NCI-H524 treated with DMSO at 0.1 percent for 48 hours (cell line): Measurements from ENCODE around the gene ACYP2.
"Not testable (repeated sequence)": the region's sequence is repeated elsewhere in the genome, so short reads cannot be mapped to it uniquely, and the experiment has no call there.

Experiments used
- DNase-seq: peaks from one replicate; lab custom pipeline; 2025; lab: John Stamatoyannopoulos, UW

Gene ACYP2

GRCh38 chr2:54099370-54099769 lies 16.0 kb upstream of the ACYP2 start:
- no peak for DNase-seq

- DNase-seq, result no peak
These were observed 15.4 kb upstream of the ACYP2 start for GRCh38 chr2:54099829-54100585.

GRCh38 chr2:54100772-54101171 lies 14.6 kb upstream of the ACYP2 start:
- DNase-seq, result no peak

- no peak for DNase-seq
These were observed 11.7 kb upstream of the ACYP2 start for GRCh38 chr2:54103454-54104314.

- DNase-seq, result no peak
These were observed 8.6 kb upstream of the ACYP2 start for GRCh38 chr2:54106631-54107454.

- no peak for DNase-seq
These were observed 8.0 kb upstream of the ACYP2 start for GRCh38 chr2:54107455-54107764.

- DNase-seq, result peak; percentile 51
These were observed 7.4 kb upstream of the ACYP2 start for GRCh38 chr2:54107903-54108615.

- DNase-seq, result no peak
These were observed 5.6 kb upstream of the ACYP2 start for GRCh38 chr2:54109848-54110247.

- not testable (repeated sequence) for DNase-seq
These were observed 936 bp upstream of the ACYP2 start for GRCh38 chr2:54114479-54114878.

- no peak for DNase-seq
These were observed 505 bp upstream of the ACYP2 start for GRCh38 chr2:54114936-54115283.

GRCh38 chr2:54116598-54116997 lies 1.2 kb downstream of the ACYP2 start:
- DNase-seq, result not testable (repeated sequence)

- no peak for DNase-seq
These were observed 5.5 kb downstream of the ACYP2 start for GRCh38 chr2:54120950-54121349.

GRCh38 chr2:54122171-54122935 lies 6.9 kb downstream of the ACYP2 start:
- DNase-seq, result no peak

GRCh38 chr2:54122939-54123338 lies 7.5 kb downstream of the ACYP2 start:
- DNase-seq, result no peak

GRCh38 chr2:54127174-54127573 lies 11.8 kb downstream of the ACYP2 start:
- not testable (repeated sequence) for DNase-seq

- no peak for DNase-seq
These were observed 17.6 kb downstream of the ACYP2 start for GRCh38 chr2:54133056-54133455.

- no peak for DNase-seq
These were observed 23.8 kb downstream of the ACYP2 start for GRCh38 chr2:54139210-54139609.

- DNase-seq, result no peak
These were observed 28.4 kb downstream of the ACYP2 start for GRCh38 chr2:54143780-54144179.

- no peak for DNase-seq
These were observed 33.0 kb downstream of the ACYP2 start for GRCh38 chr2:54148391-54148790.

GRCh38 chr2:54149638-54150441 lies 34.4 kb downstream of the ACYP2 start:
- no peak for DNase-seq
